ENCODE results near the gene LAMA2.

The LAMA2 gene

DNA sequence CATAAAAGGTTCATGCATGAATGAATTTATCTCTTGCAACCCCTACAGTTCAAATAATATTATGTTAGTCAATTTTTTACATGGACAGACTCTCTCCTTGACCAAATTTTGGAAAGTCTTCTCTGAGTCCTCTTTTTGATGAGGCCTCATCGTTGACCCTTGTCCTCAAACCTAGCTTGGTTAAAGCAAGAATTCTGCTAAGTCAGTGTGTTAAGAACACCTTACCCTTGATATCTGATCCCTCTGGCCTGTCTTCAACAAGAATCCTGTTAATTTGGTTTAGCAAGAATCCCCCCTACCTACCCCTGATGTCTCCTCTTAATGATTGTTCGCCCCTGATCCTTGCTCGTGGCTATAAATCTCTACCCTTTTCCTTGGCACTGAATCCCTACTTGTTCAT is 301.4 kb downstream of the LAMA2 start:
- Histone ChIP-seq H3K4me3 (ENCODE audit: low read length, poor library complexity, severe bottlenecking) (no peak overlapping the region), H3K9me3 (ENCODE audit: insufficient read depth, low read depth, low read length) (no peaks in the 10 kb centered on the region), H3K9me2 (replicated peaks; ENCODE audit: low read depth, low read length) (no peaks in the 10 kb centered on the region), H3F3A (ENCODE audit: low read depth) (no peaks in the 10 kb centered on the region), H3K36me3 (ENCODE audit: insufficient read depth, low read length) (no peaks in the 10 kb centered on the region), H4K20me1 (ENCODE audit: insufficient read depth, low read length, poor library complexity, severe bottlenecking) (no peaks in the 10 kb centered on the region), H3K4me2 (ENCODE audit: low read depth, low read length, poor library complexity, severe bottlenecking) (no peak overlapping the region), H3K9ac (ENCODE audit: low read depth, low read length, poor library complexity, severe bottlenecking) (no peak overlapping the region), H3K27me3 (ENCODE audit: insufficient read depth, low read length, poor library complexity, severe bottlenecking) (no peaks in the 10 kb centered on the region), H3K79me2 (ENCODE audit: insufficient read depth, low read length) (no peaks in the 10 kb centered on the region), H3K4me1 (ENCODE audit: insufficient read depth, low read length, poor library complexity, severe bottlenecking) (no peaks in the 10 kb centered on the region), H2AFZ (ENCODE audit: low read length) (no peak overlapping the region)
- no peak for TF ChIP-seq EZH2phosphoT487 (IDR thresholded peaks at IDR 0.05; ENCODE audit: borderline replicate concordance)
- TF ChIP-seq CTCF (conservative IDR thresholded peaks at IDR 0.05; ENCODE audit: low read length), result no peak

- Histone ChIP-seq H3K36me3 (ENCODE audit: insufficient read depth, low read length) (no peaks in the 10 kb centered on the region), H3F3A (ENCODE audit: low read depth) (no peaks in the 10 kb centered on the region)
Measured at GRCh38 chr6:129184808-129185366, 301.9 kb downstream of the LAMA2 start.

DNA sequence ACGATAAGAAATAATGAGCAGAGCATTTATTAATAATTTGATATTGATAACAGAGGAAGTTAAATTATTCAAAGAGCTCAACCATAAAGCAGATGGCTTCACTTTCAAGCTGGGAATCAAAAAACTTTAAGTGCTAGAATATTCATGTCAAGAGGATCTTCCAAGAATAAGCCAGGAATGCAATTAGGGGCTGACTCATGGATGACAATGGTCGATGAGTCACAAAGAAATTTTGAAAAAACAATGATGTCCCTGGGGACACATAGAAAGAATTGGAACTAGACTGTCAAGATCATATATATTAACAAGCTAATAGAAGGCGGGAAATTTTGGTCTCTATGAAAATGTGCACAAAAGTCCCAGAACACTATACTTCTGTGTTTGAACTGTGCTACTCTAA is 304.1 kb downstream of the LAMA2 start:
- H4K20me1 ChIP-seq (ENCODE audit: insufficient read depth, low read length, poor library complexity, severe bottlenecking), result no peaks in the 10 kb centered on the region
- H3K27me3 ChIP-seq (ENCODE audit: insufficient read depth, low read length, poor library complexity, severe bottlenecking), result no peaks in the 10 kb centered on the region
- no peak overlapping the region for H3K4me2 ChIP-seq (ENCODE audit: low read depth, low read length, poor library complexity, severe bottlenecking)
- no peak overlapping the region for H3K9ac ChIP-seq (ENCODE audit: low read depth, low read length, poor library complexity, severe bottlenecking)
- no peaks in the 10 kb centered on the region for H3K36me3 ChIP-seq (ENCODE audit: insufficient read depth, low read length)
- no peaks in the 10 kb centered on the region for H3K9me2 ChIP-seq (replicated peaks; ENCODE audit: low read depth, low read length)
- H3K79me2 ChIP-seq (ENCODE audit: insufficient read depth, low read length), result no peaks in the 10 kb centered on the region
- no peaks in the 10 kb centered on the region for H3K4me1 ChIP-seq (ENCODE audit: insufficient read depth, low read length, poor library complexity, severe bottlenecking)
- no peak overlapping the region for H2AFZ ChIP-seq (ENCODE audit: low read length)
- no peak for TF ChIP-seq CTCF (conservative IDR thresholded peaks at IDR 0.05; ENCODE audit: low read length)
- no peak for TF ChIP-seq EZH2phosphoT487 (IDR thresholded peaks at IDR 0.05; ENCODE audit: borderline replicate concordance)
- no peaks in the 10 kb centered on the region for H3K9me3 ChIP-seq (ENCODE audit: insufficient read depth, low read depth, low read length)
- no peak overlapping the region for H3K4me3 ChIP-seq (ENCODE audit: low read length, poor library complexity, severe bottlenecking)
- H3F3A ChIP-seq (ENCODE audit: low read depth), result no peaks in the 10 kb centered on the region

More at GRCh38 chr6:129184808-129185366, 301.9 kb downstream of the LAMA2 start:
- H3K9ac ChIP-seq (ENCODE audit: low read depth, low read length, poor library complexity, severe bottlenecking), result no peak overlapping the region
- TF ChIP-seq EZH2phosphoT487 (IDR thresholded peaks at IDR 0.05; ENCODE audit: borderline replicate concordance), result no peak
- TF ChIP-seq CTCF (conservative IDR thresholded peaks at IDR 0.05; ENCODE audit: low read length), result no peak
- no peak overlapping the region for H2AFZ ChIP-seq (ENCODE audit: low read length)
- no peaks in the 10 kb centered on the region for H3K9me3 ChIP-seq (ENCODE audit: insufficient read depth, low read depth, low read length)
- no peaks in the 10 kb centered on the region for H3K27me3 ChIP-seq (ENCODE audit: insufficient read depth, low read length, poor library complexity, severe bottlenecking)
- no peaks in the 10 kb centered on the region for H3K79me2 ChIP-seq (ENCODE audit: insufficient read depth, low read length)
- H4K20me1 ChIP-seq (ENCODE audit: insufficient read depth, low read length, poor library complexity, severe bottlenecking), result no peaks in the 10 kb centered on the region
- no peak overlapping the region for H3K4me2 ChIP-seq (ENCODE audit: low read depth, low read length, poor library complexity, severe bottlenecking)
- H3K4me3 ChIP-seq (ENCODE audit: low read length, poor library complexity, severe bottlenecking), result no peak overlapping the region
- no peaks in the 10 kb centered on the region for H3K9me2 ChIP-seq (replicated peaks; ENCODE audit: low read depth, low read length)
- no peaks in the 10 kb centered on the region for H3K4me1 ChIP-seq (ENCODE audit: insufficient read depth, low read length, poor library complexity, severe bottlenecking)
